Stomach (tissue), 4 donors: Measurements from ENCODE around the gene AUTS2.

ENCODE experiments used
- CTCF ChIP-seq, 7 experiments: fragments of 450-650 bp in 4 of 7; fragments of 200-600 bp in 3 of 7; sonication (generic) in 3 of 7; IDR thresholded peaks; one replicate each; pipeline ENCODE4 v1.5.1; 2016 to 2019; ENCODE audit warnings: antibody characterized with exemption in 7 of 7, control low read depth in 2 of 7, mild to moderate bottlenecking in 1 of 7
- EP300 ChIP-seq: sonication (generic); formaldehyde crosslinking; IDR thresholded peaks from one replicate; pipeline ENCODE4 v1.6.1; 2017; ENCODE audit warnings: antibody characterized with exemption
- POLR2A ChIP-seq, 4 donors: fragments of 450-650 bp; IDR thresholded peaks; one replicate each; pipeline ENCODE4 v1.6.1; 2016; ENCODE audit warnings: antibody characterized with exemption in 4 of 4, control low read depth in 2 of 4, mild to moderate bottlenecking in 1 of 4, moderate library complexity in 1 of 4
- POLR2AphosphoS5 ChIP-seq, 3 donors: sonication (generic); formaldehyde crosslinking; IDR thresholded peaks; one replicate each; pipeline ENCODE4 v1.6.1; 2016; ENCODE audit warnings: antibody characterized with exemption in 3 of 3

GRCh38 chr7:69732203-69732602 is 133.9 kb downstream of the AUTS2 start:
- TF ChIP-seq CTCF (IDR thresholded peaks at IDR 0.05) (no peak), POLR2A (IDR thresholded peaks at IDR 0.05) (no peak), EP300 (no peak), POLR2AphosphoS5 (IDR thresholded peaks at IDR 0.05) (peak in 2 of 3 donors; percentile 10 to 23)
